OCI-LY3 (cell line): ENCODE measurements around the gene PRPF6.

Source experiments
- EZH2phosphoT487 ChIP-seq: fragments of 200-600 bp; shearing (Covaris generic); IDR thresholded peaks from 2 replicates; pipeline ENCODE4 v1.6.1; 2018; ENCODE audit warnings: antibody characterized with exemption, mixed run types, low read depth
- TF ChIP-seq, protein P1 (sequence below): fragments of 200-600, 300-600 bp; sonication (generic); IDR thresholded peaks from 2 replicates; pipeline ENCODE4 v1.5.1; 2014; ENCODE audit warnings: antibody characterized with exemption, low read length, low read depth

DNA sequence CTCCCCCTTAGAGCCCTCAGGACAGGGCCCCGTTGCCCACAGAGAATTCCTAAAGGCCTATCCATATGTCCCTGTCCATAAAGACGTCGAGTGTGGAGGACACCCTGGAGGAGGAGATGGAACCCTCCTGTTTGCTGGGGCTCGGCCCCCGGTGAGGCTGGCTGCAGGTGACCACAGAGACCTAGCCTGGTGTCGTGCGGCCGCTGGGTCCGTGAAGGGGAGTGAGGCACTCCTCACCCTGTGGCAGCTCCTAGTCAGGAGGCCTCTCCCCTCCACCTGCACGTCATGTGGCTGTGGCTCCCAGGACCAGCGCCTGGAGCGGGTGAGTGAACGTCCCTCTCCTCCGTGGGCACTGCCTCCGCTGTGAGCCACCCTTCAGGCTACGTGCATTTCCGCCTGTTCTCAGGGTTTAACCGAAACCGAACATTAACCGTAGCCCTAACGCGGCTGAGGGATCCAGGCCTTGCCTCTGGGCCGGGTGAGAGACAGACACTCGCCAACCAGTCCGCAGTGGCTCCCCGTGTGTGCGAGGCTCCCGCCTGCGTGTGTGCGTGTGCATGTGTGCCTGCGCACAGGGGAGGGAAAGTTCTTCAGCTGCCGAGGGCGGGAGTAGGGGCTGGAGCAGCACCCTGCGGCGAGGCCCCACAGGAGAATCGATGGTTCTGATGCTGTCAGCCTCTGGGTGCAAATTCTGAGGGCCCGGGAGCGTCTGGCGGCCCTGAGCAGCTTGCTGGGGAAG lies 76.1 kb downstream of the PRPF6 start:
- TF ChIP-seq, protein P1, sequence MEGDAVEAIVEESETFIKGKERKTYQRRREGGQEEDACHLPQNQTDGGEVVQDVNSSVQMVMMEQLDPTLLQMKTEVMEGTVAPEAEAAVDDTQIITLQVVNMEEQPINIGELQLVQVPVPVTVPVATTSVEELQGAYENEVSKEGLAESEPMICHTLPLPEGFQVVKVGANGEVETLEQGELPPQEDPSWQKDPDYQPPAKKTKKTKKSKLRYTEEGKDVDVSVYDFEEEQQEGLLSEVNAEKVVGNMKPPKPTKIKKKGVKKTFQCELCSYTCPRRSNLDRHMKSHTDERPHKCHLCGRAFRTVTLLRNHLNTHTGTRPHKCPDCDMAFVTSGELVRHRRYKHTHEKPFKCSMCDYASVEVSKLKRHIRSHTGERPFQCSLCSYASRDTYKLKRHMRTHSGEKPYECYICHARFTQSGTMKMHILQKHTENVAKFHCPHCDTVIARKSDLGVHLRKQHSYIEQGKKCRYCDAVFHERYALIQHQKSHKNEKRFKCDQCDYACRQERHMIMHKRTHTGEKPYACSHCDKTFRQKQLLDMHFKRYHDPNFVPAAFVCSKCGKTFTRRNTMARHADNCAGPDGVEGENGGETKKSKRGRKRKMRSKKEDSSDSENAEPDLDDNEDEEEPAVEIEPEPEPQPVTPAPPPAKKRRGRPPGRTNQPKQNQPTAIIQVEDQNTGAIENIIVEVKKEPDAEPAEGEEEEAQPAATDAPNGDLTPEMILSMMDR = no peak
- no peak for TF ChIP-seq EZH2phosphoT487
